HepG2 (cell line): ENCODE results near the gene HTR2A. TPM values are rescaled to one million over a fixed set of nuclear protein-coding genes. Genes with fewer than 3 reads are reported as not detected.

Experiments
- ATF5 ChIP-seq: sonication (generic); formaldehyde crosslinking; IDR thresholded peaks from 2 replicates; pipeline ENCODE4 v1.4.0; 2020; ENCODE audit warnings: mild to moderate bottlenecking, low read depth, missing genetic modification reagents
- CCDC6 ChIP-seq: sonication (generic); formaldehyde crosslinking; IDR thresholded peaks from 2 replicates; pipeline ENCODE4 v1.8.1; 2022; ENCODE audit warnings: mild to moderate bottlenecking, missing genetic modification reagents, moderate library complexity
- E2F1 ChIP-seq: sonication (generic); formaldehyde crosslinking; IDR thresholded peaks from 2 replicates; pipeline ENCODE4 v1.5.0; 2020; ENCODE audit warnings: missing genetic modification reagents
- IRF2 ChIP-seq: IDR thresholded peaks from 2 replicates; pipeline ENCODE4 v1.6.1; 2018; ENCODE audit warnings: missing genetic modification reagents, missing compliant biosample characterization
- KLF16 ChIP-seq, 2 experiments: sonication (generic) in 1 of 2; formaldehyde crosslinking in 1 of 2; IDR thresholded peaks; 2 replicates each; pipeline versions ENCODE4 v1.6.1 to v1.8.0; 2016 to 2023; ENCODE audit warnings: missing genetic modification reagents in 2 of 2, missing compliant biosample characterization in 1 of 2
- RARG ChIP-seq: sonication (generic); formaldehyde crosslinking; IDR thresholded peaks from 2 replicates; pipeline ENCODE4 v1.4.0; 2020; ENCODE audit warnings: low read depth, mild to moderate bottlenecking, missing genetic modification reagents
- RERE ChIP-seq: IDR thresholded peaks from 2 replicates; pipeline ENCODE4 v1.6.1; 2016; ENCODE audit warnings: low read depth, missing genetic modification reagents, missing compliant biosample characterization
- SMAD9 ChIP-seq: sonication (generic); formaldehyde crosslinking; IDR thresholded peaks from 2 replicates; pipeline ENCODE4 v1.5.1; 2020; ENCODE audit warnings: mild to moderate bottlenecking, missing genetic modification reagents
- TAF15 ChIP-seq: fragments of 200-400 bp; formaldehyde crosslinking; IDR thresholded peaks from one replicate; pipeline ENCODE4 v1.6.1; 2018; ENCODE audit warnings: mild to moderate bottlenecking, low read depth, low read length; ENCODE audit not compliant: poor library complexity, severe bottlenecking
- TARDBP ChIP-seq: sonication (generic); formaldehyde crosslinking; IDR thresholded peaks from 2 replicates; pipeline ENCODE4 v1.8.0; 2022; ENCODE audit warnings: mild to moderate bottlenecking, missing genetic modification reagents
- XRCC5 ChIP-seq: fragments of 200-400 bp; formaldehyde crosslinking; optimal IDR thresholded peaks from 2 replicates; pipeline ENCODE3; 2017; ENCODE audit warnings: mild to moderate bottlenecking, low read length
- ZBTB44 ChIP-seq: sonication (generic); formaldehyde crosslinking; IDR thresholded peaks from 2 replicates; pipeline ENCODE4 v1.4.0; 2020; ENCODE audit warnings: missing genetic modification reagents
- ZFP41 ChIP-seq: sonication (generic); formaldehyde crosslinking; IDR thresholded peaks from 2 replicates; pipeline ENCODE4 v1.4.0; 2020; ENCODE audit warnings: mild to moderate bottlenecking, missing genetic modification reagents, borderline replicate concordance
- ZNF10 ChIP-seq: sonication (generic); formaldehyde crosslinking; IDR thresholded peaks from 2 replicates; pipeline ENCODE4 v1.4.0; 2020; ENCODE audit warnings: mild to moderate bottlenecking, low read depth, missing genetic modification reagents, borderline replicate concordance
- ZNF225 ChIP-seq: sonication (generic); formaldehyde crosslinking; IDR thresholded peaks from 2 replicates; pipeline ENCODE4 v1.4.0; 2020; ENCODE audit warnings: mild to moderate bottlenecking, missing genetic modification reagents
- ZNF3 ChIP-seq: IDR thresholded peaks from 2 replicates; pipeline ENCODE4 v1.7.0; 2017; ENCODE audit warnings: inconsistent platforms
- ZNF552 ChIP-seq: sonication (generic); formaldehyde crosslinking; IDR thresholded peaks from 2 replicates; pipeline ENCODE4 v1.9.0; 2022; ENCODE audit warnings: missing genetic modification reagents, mild to moderate bottlenecking, borderline replicate concordance
- ZNF572 ChIP-seq: sonication (generic); formaldehyde crosslinking; IDR thresholded peaks from 2 replicates; pipeline ENCODE4 v1.5.1; 2020; ENCODE audit warnings: mild to moderate bottlenecking, missing genetic modification reagents
- ZNF672 ChIP-seq: sonication (generic); formaldehyde crosslinking; IDR thresholded peaks from 2 replicates; pipeline ENCODE4 v1.8.1; 2022; ENCODE audit warnings: missing genetic modification reagents
- ZNF83 ChIP-seq: sonication (generic); formaldehyde crosslinking; IDR thresholded peaks from 2 replicates; pipeline ENCODE4 v1.4.0; 2020; ENCODE audit warnings: missing genetic modification reagents, mild to moderate bottlenecking, borderline replicate concordance
- polyA plus RNA-seq, 8 experiments: library from polyadenylated mRNA; depleted of rRNA in 3 of 8; stranded (reverse) in 7 of 8; unstranded in 1 of 8; fragments of >200 nt; fragmentation: Illumina TruSeq in 4 of 8; extraction: Trizol in 4 of 8; gene quantifications; 2 replicates each; pipeline versions ENCODE4 v1.2.1 to v1.2.3, GENCODE V29; 2011 to 2016; ENCODE audit warnings: low read depth in 4 of 8, missing spikeins in 1 of 8, mixed read lengths in 1 of 8; ENCODE audit not compliant: insufficient read depth in 1 of 8
- total RNA-seq, 5 experiments: library from RNA; depleted of rRNA; stranded (reverse); fragments of >200 nt; fragmentation: Illumina TruSeq; extraction: Trizol; gene quantifications; 2 replicates each; pipeline ENCODE4 v1.2.3, GENCODE V29; 2016; ENCODE audit warnings: low read depth in 1 of 5

Gene HTR2A
- total and polyA plus RNA-seq, 2 of the 13 experiments (the other 11 are each of a cell fraction or from before 2014, with no cell fraction given) = not detected

- TF ChIP-seq ZNF572 (0 out of 2 replicates have a peak, but pooled peaks have one; percentile 67), ZFP41 (CRISPR knock-in tag) (no peak; the same call in 1 of the 2 replicates), ZNF3 (CRISPR knock-in tag) (no peak), ZNF83 (CRISPR knock-in tag) (no peak), ATF5 (no peak; the same call in 1 of the 2 replicates), CCDC6 (CRISPR knock-in tag) (peak; percentile 86), E2F1 (CRISPR knock-in tag) (no peak), ZBTB44 (CRISPR knock-in tag) (no peak; the same call in 1 of the 2 replicates), RERE (CRISPR knock-in tag) (0 out of 2 replicates have a peak, but pooled peaks have one; percentile 52), SMAD9 (CRISPR knock-in tag) (no peak), KLF16 (CRISPR knock-in tag; IDR thresholded peaks at IDR 0.05) (peak in 1 of 2 experiments; percentile 90; a peak in 2 of 4 replicates), ZNF225 (CRISPR knock-in tag) (peak; percentile 85; the same call in 1 of the 2 replicates), ZNF10 (CRISPR knock-in tag) (no peak), IRF2 (CRISPR knock-in tag) (peak; percentile 57), TAF15 (peak; percentile 54), ZNF672 (CRISPR knock-in tag) (no peak), TARDBP (CRISPR knock-in tag) (0 out of 2 replicates have a peak, but pooled peaks have one; percentile 55), ZNF552 (peak; percentile 88; the same call in 1 of the 2 replicates), XRCC5 (no peak), RARG (no peak)
These were observed 100.1 kb downstream of the HTR2A start, which contains the start of gene ESD (continued) for GRCh38 chr13:46796515-46797474.
